CD14-positive monocyte (primary cell): ENCODE measurements around the gene CNTN5. TPM values are rescaled to one million over a fixed set of nuclear protein-coding genes. Genes with fewer than 3 reads are reported as not detected.

Source experiments
- DNase-seq, 3 donors: peaks; one replicate each; pipeline ENCODE4 v3.0.0-alpha.2; 2011 to 2022
- H2AFZ ChIP-seq: 2 replicates; pipeline ENCODE4 v1.6.0; 2012; ENCODE audit warnings: mild to moderate bottlenecking, low read depth, low read length, inconsistent platforms; ENCODE audit not compliant: insufficient read depth, poor library complexity, severe bottlenecking
- H3K27ac ChIP-seq, 2 donors: 1 replicate in 1 of 2; 2 replicates in 1 of 2; pipeline ENCODE4 v1.5.1; 2012 to 2013; ENCODE audit warnings: low read length in 2 of 2, control low read depth in 1 of 2, inconsistent platforms in 1 of 2, low read depth in 1 of 2, mild to moderate bottlenecking in 1 of 2
- H3K27me3 ChIP-seq, 2 donors: one replicate each; pipeline versions ENCODE4 v1.6.0 to v1.6.1; 2011 to 2013; ENCODE audit warnings: low read length in 2 of 2; ENCODE audit not compliant: control insufficient read depth in 2 of 2, insufficient read depth in 2 of 2
- H3K36me3 ChIP-seq, 2 donors: replicated peaks in 1 of 2; 1 replicate in 1 of 2; 2 replicates in 1 of 2; pipeline versions ENCODE4 v1.5.1 to v1.6.1; 2012 to 2013; ENCODE audit warnings: low read length in 2 of 2, control low read depth in 1 of 2, inconsistent platforms in 1 of 2, mild to moderate bottlenecking in 1 of 2; ENCODE audit not compliant: insufficient read depth in 2 of 2, control insufficient read depth in 1 of 2
- H3K4me1 ChIP-seq, 2 donors: 1 replicate in 1 of 2; 2 replicates in 1 of 2; pipeline versions ENCODE4 v1.5.1 to v1.6.1; 2012 to 2013; ENCODE audit warnings: low read length in 2 of 2, control low read depth in 1 of 2, inconsistent platforms in 1 of 2, mild to moderate bottlenecking in 1 of 2, moderate library complexity in 1 of 2; ENCODE audit not compliant: insufficient read depth in 2 of 2, control insufficient read depth in 1 of 2
- H3K4me2 ChIP-seq: replicated peaks from 2 replicates; pipeline ENCODE3; 2012; ENCODE audit warnings: low read length, moderate library complexity, mild to moderate bottlenecking; ENCODE audit not compliant: poor library complexity, severe bottlenecking; ENCODE audit errors: extremely low read depth
- H3K4me3 ChIP-seq, 3 experiments: fragments of 200-600 bp in 1 of 3; sonication (generic) in 1 of 3; replicated peaks in 1 of 3; 1 replicate in 2 of 3; 2 replicates in 1 of 3; pipeline ENCODE4 v1.5.1; 2011 to 2013; ENCODE audit warnings: low read length in 3 of 3, mild to moderate bottlenecking in 3 of 3, control low read depth in 2 of 3, low read depth in 2 of 3, inconsistent platforms in 1 of 3, moderate library complexity in 1 of 3
- H3K79me2 ChIP-seq: 2 replicates; pipeline ENCODE4 v1.6.0; 2012; ENCODE audit warnings: mild to moderate bottlenecking, control low read depth, inconsistent platforms, low read length, moderate library complexity; ENCODE audit not compliant: insufficient read depth
- H3K9ac ChIP-seq: 2 replicates; pipeline ENCODE4 v1.6.0; 2017; ENCODE audit warnings: low read length, mild to moderate bottlenecking; ENCODE audit not compliant: insufficient read depth, poor library complexity, severe bottlenecking
- H3K9me3 ChIP-seq, 2 donors: replicated peaks in 1 of 2; 1 replicate in 1 of 2; 2 replicates in 1 of 2; pipeline versions ENCODE4 v1.5.1 to v1.6.1; 2012 to 2013; ENCODE audit warnings: low read length in 2 of 2, control low read depth in 1 of 2; ENCODE audit not compliant: control insufficient read depth in 1 of 2, insufficient read depth in 1 of 2
- H4K20me1 ChIP-seq: 2 replicates; pipeline ENCODE4 v1.6.0; 2012; ENCODE audit warnings: mild to moderate bottlenecking, low read length, control low read depth, moderate library complexity; ENCODE audit not compliant: insufficient read depth
- H3K27ac Mint-ChIP-seq, 7 donors: one replicate each; pipeline ENCODE4 v1.8.0; 2020; ENCODE audit warnings: mild to moderate bottlenecking in 7 of 7, mixed read lengths in 7 of 7, moderate library complexity in 6 of 7, inconsistent platforms in 2 of 7
- H3K27me3 Mint-ChIP-seq, 3 donors: one replicate each; pipeline ENCODE4 v1.8.0; 2021 to 2022; ENCODE audit warnings: low read depth in 3 of 3, mild to moderate bottlenecking in 3 of 3, mixed read lengths in 3 of 3, moderate library complexity in 3 of 3, inconsistent platforms in 1 of 3
- H3K36me3 Mint-ChIP-seq, 2 donors: one replicate each; pipeline ENCODE4 v1.8.0; 2020; ENCODE audit warnings: mixed read lengths in 2 of 2, inconsistent platforms in 1 of 2, mild to moderate bottlenecking in 1 of 2
- H3K4me1 Mint-ChIP-seq: one replicate; pipeline ENCODE4 v1.8.0; 2020; ENCODE audit warnings: mild to moderate bottlenecking, mixed read lengths
- H3K4me3 Mint-ChIP-seq, 2 donors: one replicate each; pipeline ENCODE4 v1.8.0; 2020; ENCODE audit warnings: mild to moderate bottlenecking in 2 of 2, mixed read lengths in 2 of 2, moderate library complexity in 1 of 2
- H3K9me3 Mint-ChIP-seq, 7 donors: one replicate each; pipeline ENCODE4 v1.8.0; 2020 to 2022; ENCODE audit warnings: mixed read lengths in 7 of 7, mild to moderate bottlenecking in 6 of 7, moderate library complexity in 6 of 7, inconsistent platforms in 2 of 7
- CTCF ChIP-seq: fragments of 200-600 bp; IDR thresholded peaks from one replicate; pipeline ENCODE4 v1.8.0; 2022; ENCODE audit warnings: antibody characterized with exemption, mild to moderate bottlenecking
- WGBS: methylation state at CpG from one replicate; pipeline ENCODE4 v1.1.5; 2013; ENCODE audit warnings: missing lambda C conversion rate; ENCODE audit not compliant: insufficient coverage; 5-methylcytosine and 5-hydroxymethylcytosine counted together
- intact Hi-C, 2 donors: fragments of 100-400 bp; cut with micrococcal nuclease; formaldehyde crosslinking; loops; one replicate each; pipeline versions ENCODE4 v1.15.0 to v1.15.1; 2023
- polyA plus RNA-seq, 3 donors: library from polyadenylated mRNA; depleted of rRNA in 1 of 3; unstranded in 2 of 3; stranded (reverse) in 1 of 3; fragments of 300-500 nt in 2 of 3; fragments of >200 nt in 1 of 3; fragmentation: Illumina TruSeq in 2 of 3; gene quantifications; 1 replicate in 2 of 3; 2 replicates in 1 of 3; pipeline ENCODE4 v1.2.3, GENCODE V29; 2012 to 2021

CNTN5 gene
- polyA plus RNA-seq, 3 donors: not detected

- H3K9ac ChIP-seq: no peak overlapping the region
- no peaks in the 10 kb centered on the region for H4K20me1 ChIP-seq
- H3K4me3 ChIP-seq: no peak overlapping the region
- H3K4me1 ChIP-seq: no peaks in the 10 kb centered on the region
- no peak overlapping the region for H3K27ac ChIP-seq
- no peak overlapping the region for H3K4me2 ChIP-seq
- H3K36me3 Mint-ChIP-seq: no peaks in the 10 kb centered on the region
- H2AFZ ChIP-seq: no peak overlapping the region
- DNase-seq: no peak
- no peaks in the 10 kb centered on the region for H3K27me3 Mint-ChIP-seq
- no peak overlapping the region for H3K27ac Mint-ChIP-seq
- H3K36me3 ChIP-seq: no peaks in the 10 kb centered on the region
- H3K4me3 Mint-ChIP-seq: no peak overlapping the region
- peaks cover 14 to 18% of the 10 kb centered on the region in 2 donors for H3K9me3 ChIP-seq
- WGBS: 100% methylated on average over 3 of the region's 3 CpGs
- intact Hi-C loops: no loop called here
- no peaks in the 10 kb centered on the region for H3K27me3 ChIP-seq
- H3K79me2 ChIP-seq: no peaks in the 10 kb centered on the region
- no peaks in the 10 kb centered on the region for H3K4me1 Mint-ChIP-seq
- TF ChIP-seq CTCF: no peak
- peaks cover 0 to 11% (median 6%) of the 10 kb centered on the region in 7 donors for H3K9me3 Mint-ChIP-seq
These were observed 782.8 kb downstream of the CNTN5 start for GRCh38 chr11:99803501-99803900.

- Histone ChIP-seq H3K79me2 (no peaks in the 10 kb centered on the region), H4K20me1 (no peaks in the 10 kb centered on the region), H3K4me1 (no peaks in the 10 kb centered on the region), H3K4me3 (no peak overlapping the region), H3K27me3 (no peaks in the 10 kb centered on the region), H3K9me3 (no peaks in the 10 kb centered on the region), H3K9ac (no peak overlapping the region), H3K4me2 (no peak overlapping the region), H3K36me3 (no peaks in the 10 kb centered on the region), H2AFZ (no peak overlapping the region), H3K27ac (no peak overlapping the region)
- no peak for TF ChIP-seq CTCF
- H3K27me3 Mint-ChIP-seq: no peaks in the 10 kb centered on the region
- H3K27ac Mint-ChIP-seq: no peak overlapping the region
- peaks cover 0 to 6% (median 2%) of the 10 kb centered on the region in 7 donors for H3K9me3 Mint-ChIP-seq
- no CpG with 5 or more reads among the region's 6 CpGs for WGBS
- DNase-seq: no peak
- no peak overlapping the region for H3K4me3 Mint-ChIP-seq
- intact Hi-C loops: no loop called here
- no peaks in the 10 kb centered on the region for H3K36me3 Mint-ChIP-seq
- H3K4me1 Mint-ChIP-seq: no peaks in the 10 kb centered on the region
These were observed 791.8 kb downstream of the CNTN5 start for GRCh38 chr11:99812516-99812915.
